Renal pelvis (tissue), 12 donors: Measurements from ENCODE around the gene ERCC8. TPM values are rescaled to one million over a fixed set of nuclear protein-coding genes. Genes with fewer than 3 reads are reported as not detected.
"Not testable (repeated sequence)": the region's sequence is repeated elsewhere in the genome, so short reads cannot be mapped to it uniquely, and the experiment has no call there.

Source experiments
- DNase-seq: peaks from one replicate; pipeline ENCODE4 v3.0.0-alpha.2; 2013
- long read RNA-seq, 16 experiments: transcript quantifications; one replicate each; lab custom pipeline, GENCODE V29; 2026
- polyA plus RNA-seq, 3 donors: library from polyadenylated mRNA; unstranded; fragments of 120-200 nt; gene quantifications; one replicate each; pipeline ENCODE4 v1.2.1, GENCODE V29; 2013; ENCODE audit not compliant: insufficient read length in 3 of 3

The ERCC8 gene, protein sequence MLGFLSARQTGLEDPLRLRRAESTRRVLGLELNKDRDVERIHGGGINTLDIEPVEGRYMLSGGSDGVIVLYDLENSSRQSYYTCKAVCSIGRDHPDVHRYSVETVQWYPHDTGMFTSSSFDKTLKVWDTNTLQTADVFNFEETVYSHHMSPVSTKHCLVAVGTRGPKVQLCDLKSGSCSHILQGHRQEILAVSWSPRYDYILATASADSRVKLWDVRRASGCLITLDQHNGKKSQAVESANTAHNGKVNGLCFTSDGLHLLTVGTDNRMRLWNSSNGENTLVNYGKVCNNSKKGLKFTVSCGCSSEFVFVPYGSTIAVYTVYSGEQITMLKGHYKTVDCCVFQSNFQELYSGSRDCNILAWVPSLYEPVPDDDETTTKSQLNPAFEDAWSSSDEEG
- 10 to 100 TPM; 21.5 to 24.5 (median 23.0) TPM for polyA plus RNA-seq
- long read RNA-seq, donor 1, transcript ERCC8-201 (12 exons, 2,017 nt) = major isoform, 5 of 139 reads
- long read RNA-seq, donor 1, partial matches to known transcripts = 118 of 139 reads
- long read RNA-seq, donor 1, other reads (novel, unspliced or antisense) = 14 of 139 reads
- long read RNA-seq, donor 2, transcript ERCC8-201 (12 exons, 2,017 nt) = major isoform, 10 of 129 reads
- long read RNA-seq, donor 2, partial matches to known transcripts = 18 of 129 reads
- long read RNA-seq, donor 2, other reads (novel, unspliced or antisense) = 100 of 129 reads
- long read RNA-seq, donor 3, partial matches to known transcripts = 0 of 3 reads
- long read RNA-seq, donor 3, other reads (novel, unspliced or antisense) = 0 of 3 reads
- long read RNA-seq, donor 4, partial matches to known transcripts = 12 of 108 reads
- long read RNA-seq, donor 4, other reads (novel, unspliced or antisense) = 92 of 108 reads
- long read RNA-seq, donor 5, transcript ERCC8-201 (12 exons, 2,017 nt) = major isoform, 5 of 5 reads
- long read RNA-seq, donor 5, partial matches to known transcripts = 0 of 5 reads
- long read RNA-seq, donor 5, other reads (novel, unspliced or antisense) = 0 of 5 reads
- long read RNA-seq, donor 6, transcript ERCC8-201 (12 exons, 2,017 nt) = major isoform, 5 of 5 reads
- long read RNA-seq, donor 6, partial matches to known transcripts = 0 of 5 reads
- long read RNA-seq, donor 6, other reads (novel, unspliced or antisense) = 0 of 5 reads
- long read RNA-seq, donor 7, transcript ERCC8-201 (12 exons, 2,017 nt) = major isoform, 5 of 111 reads
- long read RNA-seq, donor 7, partial matches to known transcripts = 98 of 111 reads
- long read RNA-seq, donor 7, other reads (novel, unspliced or antisense) = 7 of 111 reads
- long read RNA-seq, donor 8, partial matches to known transcripts = 0 of 3 reads
- long read RNA-seq, donor 8, other reads (novel, unspliced or antisense) = 0 of 3 reads
- long read RNA-seq, donor 9, transcript ERCC8-201 (12 exons, 2,017 nt) = major isoform, 5 of 99 reads
- long read RNA-seq, donor 9, partial matches to known transcripts = 85 of 99 reads
- long read RNA-seq, donor 9, other reads (novel, unspliced or antisense) = 8 of 99 reads
- long read RNA-seq, donor 10, transcript ERCC8-201 (12 exons, 2,017 nt) = major isoform, 5 of 95 reads
- long read RNA-seq, donor 10, partial matches to known transcripts = 84 of 95 reads
- long read RNA-seq, donor 10, other reads (novel, unspliced or antisense) = 5 of 95 reads
- long read RNA-seq, donor 11 = 0 reads
- long read RNA-seq, donor 12, transcript ERCC8-201 (12 exons, 2,017 nt) = major isoform, 7 of 10 reads
- long read RNA-seq, donor 12, partial matches to known transcripts = 0 of 10 reads
- long read RNA-seq, donor 12, other reads (novel, unspliced or antisense) = 0 of 10 reads
- long read RNA-seq, donor 13, partial matches to known transcripts = 15 of 95 reads
- long read RNA-seq, donor 13, other reads (novel, unspliced or antisense) = 79 of 95 reads
- long read RNA-seq, donor 14, partial matches to known transcripts = 121 of 142 reads
- long read RNA-seq, donor 14, other reads (novel, unspliced or antisense) = 16 of 142 reads
- long read RNA-seq, donor 15, transcript ERCC8-201 (12 exons, 2,017 nt) = major isoform, 5 of 185 reads
- long read RNA-seq, donor 15, partial matches to known transcripts = 141 of 185 reads
- long read RNA-seq, donor 15, other reads (novel, unspliced or antisense) = 38 of 185 reads
- long read RNA-seq, donor 16, partial matches to known transcripts = 0 of 5 reads
- long read RNA-seq, donor 16, other reads (novel, unspliced or antisense) = 0 of 5 reads

DNA sequence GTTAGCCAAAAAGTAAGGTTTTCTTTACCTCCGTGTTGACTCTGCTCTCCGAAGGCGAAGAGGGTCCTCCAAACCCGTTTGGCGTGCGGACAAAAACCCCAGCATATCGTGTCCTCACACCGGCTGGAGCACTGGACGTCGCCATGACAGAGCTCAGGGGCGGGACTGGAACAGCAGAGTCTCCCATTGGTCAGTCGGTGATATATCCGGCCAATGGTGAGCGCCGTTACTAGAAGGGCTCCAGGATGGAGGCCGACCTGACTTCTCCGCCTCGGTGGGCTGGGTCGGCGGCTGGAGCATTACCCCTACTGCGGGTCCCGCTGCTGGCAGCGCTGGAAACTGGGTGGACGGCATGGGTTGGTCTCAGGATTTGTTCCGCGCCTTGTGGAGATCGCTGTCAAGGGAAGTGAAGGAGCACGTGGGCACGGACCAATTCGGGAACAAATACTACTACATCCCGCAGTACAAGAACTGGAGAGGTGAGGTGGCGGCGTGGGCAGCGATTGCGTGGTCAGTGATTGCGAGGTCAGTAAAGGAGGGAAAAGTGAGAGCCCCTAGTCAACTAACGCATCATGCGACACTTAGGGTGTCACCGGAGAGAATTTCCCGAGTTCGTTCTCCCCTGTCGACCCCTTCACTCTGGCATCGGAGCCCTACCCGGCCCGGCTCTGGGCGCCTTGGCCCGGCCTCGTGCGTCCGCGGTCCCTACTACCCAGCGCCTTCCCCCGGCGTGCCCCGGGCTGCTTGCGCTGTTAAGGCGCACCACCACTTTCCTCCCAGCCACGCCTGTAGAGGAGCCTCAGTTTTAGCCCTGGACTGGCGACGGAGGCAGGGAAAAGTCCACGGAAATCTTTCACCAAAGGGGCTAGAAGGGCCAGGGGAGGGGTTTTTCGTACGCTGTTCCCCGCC lies at the start of gene ERCC8, which contains the start of gene NDUFAF2:
ERCC8 (minus strand) TSS at position 167 of the 909 bp plus-strand sequence; CDS start at position 105, 62 bp downstream.
NDUFAF2 (plus strand) TSS at position 302 of the 909 bp plus-strand sequence; CDS start at position 353, 51 bp downstream.
- DNase-seq = peak; percentile 93

DNA sequence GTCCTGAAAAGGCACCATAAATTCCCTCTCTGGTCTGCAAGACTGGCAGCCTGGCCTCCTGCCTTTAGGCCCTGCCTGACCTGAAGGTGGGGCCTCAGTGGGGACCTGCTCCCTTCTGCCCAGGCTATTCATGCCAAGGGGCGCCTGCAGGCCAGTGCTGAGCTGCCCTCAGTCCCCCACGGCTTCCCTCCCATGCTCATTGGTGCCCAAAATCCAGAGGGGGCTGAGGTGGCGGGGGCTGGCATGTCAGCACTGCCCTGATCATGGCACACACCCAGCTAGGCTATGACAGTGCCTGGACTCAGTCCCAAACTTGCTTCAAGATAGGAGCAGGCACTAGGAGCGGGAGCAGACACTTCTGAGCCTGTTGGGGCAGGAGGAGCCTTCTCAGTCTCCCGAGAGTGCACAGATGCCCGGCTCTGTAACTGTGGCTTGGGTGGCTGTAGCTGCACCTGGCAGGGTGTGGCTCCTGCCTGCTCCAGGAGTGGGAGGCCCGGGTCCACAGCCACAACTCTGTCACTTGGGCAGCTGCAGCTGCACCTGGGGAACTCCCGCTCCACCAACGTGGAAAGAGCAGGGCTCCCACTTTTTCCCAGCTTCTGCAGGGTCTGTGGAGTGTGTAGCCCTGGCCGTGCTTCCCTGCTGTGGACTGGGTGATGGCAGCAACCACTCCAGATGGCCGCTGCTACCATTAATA lies 49.2 kb upstream of the ERCC8 start:
- no peak for DNase-seq

DNA sequence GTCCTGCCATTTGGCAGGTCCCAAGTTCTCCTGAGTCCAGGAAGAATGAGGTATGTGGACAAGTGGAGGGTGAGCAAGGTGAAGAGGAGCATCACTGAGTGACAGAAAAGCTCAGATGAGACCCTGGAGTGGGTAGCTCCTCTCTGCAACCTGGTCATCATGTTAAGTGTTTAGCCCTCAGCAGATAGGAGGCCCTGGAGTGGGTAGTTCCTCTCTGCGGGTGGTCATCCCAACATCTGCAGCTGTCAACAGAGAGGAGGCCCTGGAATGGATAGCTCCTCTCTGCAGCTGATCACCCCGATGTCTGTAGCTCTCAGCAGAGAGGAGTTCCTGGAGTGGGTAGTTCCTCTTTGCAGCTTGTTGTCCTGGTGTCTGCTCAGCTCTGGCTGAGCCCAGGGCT lies 48.6 kb upstream of the ERCC8 start:
- no peak for DNase-seq

DNA sequence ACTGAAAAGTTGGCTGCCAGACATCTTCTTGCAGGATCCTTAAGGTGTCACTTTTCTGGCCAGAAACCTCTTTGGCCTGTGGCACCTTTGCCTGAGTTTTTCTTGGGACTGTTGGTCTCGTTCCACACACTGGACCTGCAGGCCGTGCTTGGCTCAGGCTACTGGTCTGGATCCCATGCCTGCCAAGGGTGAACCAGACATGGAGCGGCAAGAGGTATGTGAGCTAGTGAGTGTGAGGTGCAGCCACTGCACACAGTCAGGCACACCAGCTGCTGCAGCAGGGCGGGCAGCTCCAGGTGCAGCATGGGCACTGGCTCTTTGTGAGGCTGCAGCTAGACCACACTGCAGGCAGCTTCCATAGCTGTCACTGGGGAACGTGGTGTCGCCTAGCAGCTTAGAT lies 48.0 kb upstream of the ERCC8 start:
- no peak for DNase-seq

DNA sequence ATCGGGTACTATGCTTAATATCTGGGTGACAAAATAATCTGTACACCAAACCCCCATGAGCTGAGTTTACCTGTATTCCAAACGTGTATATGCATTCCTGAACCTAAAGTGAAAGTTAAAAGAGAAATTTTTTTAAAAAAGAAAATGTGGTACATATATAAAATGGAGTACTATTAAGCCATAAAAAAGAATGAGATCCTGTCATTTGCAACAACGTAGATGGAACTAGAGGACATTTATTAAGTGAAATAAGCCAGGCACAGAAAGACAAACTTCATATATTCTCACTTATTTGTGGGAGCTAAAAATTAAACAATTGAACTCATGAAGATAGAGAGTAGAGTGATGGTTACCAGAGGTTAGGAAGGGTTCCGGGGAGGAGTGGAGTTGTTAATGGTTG lies 44.9 kb upstream of the ERCC8 start:
- no peak for DNase-seq

DNA sequence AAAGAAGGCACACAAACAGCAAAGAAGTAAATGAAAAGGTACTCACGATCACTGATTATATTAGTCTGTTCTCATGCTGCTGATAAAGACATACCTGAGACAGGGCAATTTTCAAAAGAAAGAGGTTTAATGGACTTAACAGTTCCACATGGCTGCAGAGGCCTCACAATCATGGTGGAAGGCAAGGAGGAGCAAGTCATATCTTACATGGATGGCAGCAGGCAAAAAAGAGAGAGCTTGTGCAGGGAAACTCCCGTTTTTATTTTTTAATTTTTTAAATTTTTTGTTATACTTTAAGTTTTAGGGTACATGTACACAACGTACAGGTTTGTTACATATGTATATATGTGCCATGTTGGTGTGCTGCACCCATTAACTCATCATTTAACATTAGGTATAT lies 37.3 kb upstream of the ERCC8 start:
- DNase-seq = not testable (repeated sequence)

DNA sequence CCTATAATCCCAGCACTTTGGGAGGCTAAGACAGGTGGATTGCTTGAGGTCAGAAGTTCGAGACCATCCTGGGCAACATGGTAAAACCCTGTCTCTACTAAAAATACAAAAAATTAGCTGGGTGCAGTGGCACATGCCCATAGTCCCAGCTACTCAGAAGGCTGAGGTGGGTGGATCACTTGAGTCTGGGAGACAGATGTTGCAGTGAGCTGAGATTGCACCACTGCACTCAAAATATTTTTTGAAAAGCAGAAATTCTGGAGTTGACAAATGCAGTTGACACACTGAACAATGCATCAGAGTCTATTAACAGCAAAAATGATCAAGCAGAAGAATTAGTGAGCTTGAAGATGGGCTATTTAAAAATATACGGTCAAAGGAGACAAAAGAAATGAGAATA lies 35.6 kb upstream of the ERCC8 start:
- DNase-seq = no peak

DNA sequence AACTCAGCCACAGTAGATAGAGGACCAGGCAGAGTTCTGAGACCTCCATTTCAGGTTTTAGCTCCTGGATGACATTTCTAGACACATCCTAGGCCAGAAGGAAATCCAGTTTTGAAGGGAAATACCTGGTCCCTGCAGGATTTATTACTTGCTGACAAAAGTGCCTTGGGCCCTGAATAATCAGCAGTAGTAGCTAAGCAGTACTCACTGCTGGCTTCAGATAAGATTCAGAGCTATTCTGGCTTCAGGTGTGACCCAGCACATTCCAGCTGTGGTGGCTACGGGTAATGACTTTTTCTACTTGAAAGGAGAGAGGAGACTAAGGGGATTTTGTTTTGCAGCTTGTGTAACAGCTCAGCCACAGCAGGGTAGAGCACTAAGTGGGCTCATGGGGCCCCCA lies 34.1 kb upstream of the ERCC8 start:
- DNase-seq = no peak

DNA sequence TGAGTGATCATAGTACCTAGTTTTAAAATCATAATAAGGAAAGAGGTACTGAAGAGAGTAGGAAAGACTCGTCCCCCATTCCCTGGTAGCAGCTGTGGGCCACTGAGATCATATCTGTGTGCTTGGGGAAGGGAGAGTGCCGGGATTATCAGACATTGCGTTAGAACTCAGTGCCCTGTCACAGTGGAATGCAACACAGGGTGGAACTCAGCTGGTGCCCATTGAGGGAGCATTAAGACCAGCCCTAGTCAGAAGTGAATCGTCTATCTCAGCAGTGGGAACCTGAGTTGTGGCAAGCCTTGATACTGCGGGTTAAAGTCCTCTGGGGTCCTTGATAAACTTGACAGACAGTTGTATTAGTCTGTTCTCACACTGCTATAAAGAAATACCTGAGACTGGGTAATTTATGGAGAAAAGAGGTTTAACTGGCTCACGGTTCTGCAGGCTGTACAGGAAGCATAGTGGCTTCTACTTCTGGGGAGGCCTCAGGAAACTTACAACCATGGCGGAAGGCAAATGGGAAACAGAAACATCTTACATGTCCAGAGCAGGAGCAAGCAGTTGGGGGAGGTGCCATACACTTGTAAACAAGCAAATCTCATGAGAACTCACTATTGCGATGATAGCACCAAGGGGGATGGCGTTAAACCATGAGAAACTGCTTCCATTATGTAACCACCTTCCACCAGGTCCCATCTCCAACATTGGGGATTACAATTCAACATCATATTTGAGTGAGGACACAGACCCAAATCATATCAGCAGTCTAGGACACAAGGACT lies 33.3 kb upstream of the ERCC8 start:
- DNase-seq = no peak

DNA sequence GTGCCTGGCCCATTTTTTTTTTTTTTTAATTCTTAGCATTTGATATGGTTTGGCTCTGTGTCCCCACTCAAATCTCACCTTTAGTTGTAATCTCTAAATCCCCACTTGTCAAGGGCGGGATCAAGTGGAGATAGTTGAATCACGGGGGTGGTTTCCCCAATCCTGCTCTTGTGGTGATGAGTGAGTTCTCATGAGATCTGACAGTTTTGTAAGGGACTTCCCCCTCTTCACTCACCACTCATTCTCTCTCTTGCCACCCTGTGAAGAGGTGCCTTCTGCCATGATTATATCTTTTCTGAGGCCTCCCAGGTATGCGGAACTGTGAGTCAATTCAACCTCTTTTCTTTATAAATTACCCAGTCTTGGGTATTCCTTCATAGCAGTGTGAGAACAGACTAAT lies 27.4 kb upstream of the ERCC8 start:
- DNase-seq = no peak

DNA sequence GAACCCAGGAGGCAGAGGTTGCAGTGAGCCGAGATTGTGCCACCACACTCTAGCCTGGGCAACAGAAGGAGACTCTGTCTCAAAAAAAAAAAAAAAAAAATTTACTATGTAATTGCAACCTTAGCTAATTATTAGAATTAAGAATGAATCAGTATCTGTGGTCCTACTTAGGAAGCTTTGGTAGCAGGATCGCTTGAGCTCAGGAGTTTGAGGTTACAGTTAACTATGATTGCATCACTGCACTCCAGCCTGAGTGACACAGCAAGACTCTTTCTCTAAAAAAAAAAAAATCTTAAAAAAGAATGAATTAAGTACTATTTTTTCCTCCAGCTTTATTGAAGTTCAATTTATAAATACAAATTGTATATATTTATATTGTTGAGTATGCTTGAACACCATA lies 16.8 kb upstream of the ERCC8 start:
- DNase-seq = no peak

DNA sequence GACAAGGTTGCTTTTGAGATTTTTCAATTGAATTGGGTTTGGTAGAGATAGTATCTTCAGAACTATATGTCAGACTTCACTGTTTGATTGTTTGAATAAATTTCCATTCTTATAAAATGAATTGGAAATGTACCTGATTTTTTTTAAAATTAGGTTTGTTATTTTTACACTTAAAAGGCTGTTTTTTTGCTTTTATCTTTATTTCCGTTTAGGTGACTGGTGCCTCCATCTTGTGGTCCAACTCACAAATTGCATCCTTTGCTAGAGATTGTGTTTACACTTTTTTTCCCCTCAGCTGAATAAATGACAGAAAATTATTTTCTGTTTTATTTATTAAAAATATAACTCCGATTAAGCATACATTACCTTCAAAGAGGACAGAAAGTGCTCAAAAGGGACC lies 15.7 kb upstream of the ERCC8 start:
- no peak for DNase-seq

DNA sequence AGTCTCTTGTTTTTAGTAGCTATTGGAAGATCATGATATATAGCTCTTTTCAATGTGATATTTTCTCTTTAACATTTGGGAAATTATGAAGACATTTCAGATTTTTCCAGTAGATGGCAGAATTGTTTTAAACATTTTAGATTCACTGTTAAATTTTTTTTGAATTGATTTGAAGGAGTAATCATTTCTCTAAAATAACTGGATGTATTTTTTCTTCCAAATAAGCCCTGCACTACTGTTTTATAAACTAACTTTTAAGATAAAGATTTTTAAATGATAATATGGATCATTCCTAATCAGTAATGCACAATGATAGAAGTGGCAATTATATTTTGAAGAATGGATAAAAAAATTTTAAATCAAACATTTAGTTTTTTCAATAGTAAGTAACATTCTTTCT lies 14.3 kb upstream of the ERCC8 start:
- no peak for DNase-seq

DNA sequence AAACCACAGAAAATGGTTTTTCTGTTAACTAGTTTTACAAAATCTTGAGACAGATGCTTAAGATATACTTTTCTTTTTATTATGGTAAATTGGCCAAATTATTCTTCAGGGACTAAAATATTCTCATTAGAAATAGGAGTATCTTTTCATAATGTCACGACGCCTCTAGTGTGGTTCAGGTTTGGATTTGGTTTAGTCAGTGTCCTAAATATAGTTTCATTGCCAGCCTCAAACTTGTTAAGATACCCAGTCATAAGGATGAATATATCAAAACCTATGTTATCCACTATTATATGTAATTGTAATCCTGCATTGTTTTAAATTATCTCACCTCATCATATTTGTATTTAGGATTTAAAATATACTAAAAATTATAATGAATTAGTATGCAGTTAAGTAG lies 13.8 kb upstream of the ERCC8 start:
- no peak for DNase-seq

DNA sequence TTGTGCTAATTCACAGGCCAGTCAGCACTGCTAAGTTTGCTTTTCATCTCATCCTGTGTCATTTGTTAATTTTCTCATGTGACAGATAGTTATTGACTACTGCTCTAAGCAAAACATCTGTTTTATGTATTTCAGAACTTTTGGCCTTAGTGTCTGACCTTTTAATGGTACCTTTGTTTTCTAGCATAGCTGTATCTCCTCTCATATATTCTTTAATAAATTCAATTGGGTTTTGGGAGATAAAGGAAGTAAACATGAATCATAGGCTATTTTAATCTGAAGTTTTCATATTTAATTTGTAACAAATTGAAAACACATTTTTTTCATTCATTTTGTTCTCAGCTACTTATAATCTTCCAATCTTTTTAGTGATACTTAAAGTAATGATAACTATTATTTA lies 13.2 kb upstream of the ERCC8 start:
- no peak for DNase-seq

DNA sequence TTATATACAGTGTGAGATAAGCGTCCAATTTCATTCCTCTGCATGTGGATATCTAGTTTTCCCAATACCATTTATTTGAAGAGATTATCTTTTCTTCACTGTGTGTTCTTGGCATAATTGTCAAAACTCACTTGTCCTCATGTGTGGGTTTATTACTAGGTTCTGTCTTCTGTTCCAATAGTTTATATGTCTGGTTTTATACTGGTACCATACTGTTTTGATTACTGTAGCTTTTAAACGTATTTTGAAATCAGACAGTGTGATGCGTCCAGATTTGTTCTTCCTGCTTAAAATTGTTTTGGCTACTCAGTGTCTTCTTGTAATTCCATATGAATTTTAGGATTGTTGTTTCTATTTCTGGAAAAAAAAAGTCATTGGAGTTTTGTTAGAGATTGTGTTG lies 10.4 kb upstream of the ERCC8 start:
- no peak for DNase-seq

DNA sequence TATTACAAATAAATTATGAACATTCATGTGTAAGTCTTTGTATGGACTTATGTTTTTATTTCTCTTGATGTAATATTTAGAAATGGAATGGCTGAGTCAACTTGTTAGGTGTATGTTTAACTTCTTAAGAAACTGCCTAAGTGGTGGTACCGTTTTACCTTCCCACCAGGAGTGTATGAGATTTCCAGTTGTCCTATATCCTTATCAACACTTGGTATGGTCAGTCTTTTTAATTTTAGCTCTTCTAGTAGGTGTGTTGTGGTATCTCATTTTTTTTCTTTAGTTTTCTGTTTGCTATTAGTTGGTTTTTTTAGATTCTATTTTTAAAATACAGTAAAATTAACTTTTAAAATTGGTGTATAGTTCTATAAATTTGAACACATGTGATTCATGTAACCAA lies 3.9 kb upstream of the ERCC8 start:
- DNase-seq = no peak
